D721Med (cell line): Measurements from ENCODE around the gene ZNRF4.
"Not testable (repeated sequence)": the region's sequence is repeated elsewhere in the genome, so short reads cannot be mapped to it uniquely, and the experiment has no call there.

ENCODE experiments used
- DNase-seq: peaks from one replicate; pipeline ENCODE4 v3.0.0; 2011; ENCODE audit warnings: low spot score; ENCODE audit not compliant: insufficient read length
- FAIRE-seq: peaks from 2 replicates; lab custom pipeline; 2011; peaks lifted over from hg19 to GRCh38; lab: Jason Lieb, UNC
- TF ChIP-seq, protein P1 (sequence below): IDR thresholded peaks from 2 replicates; pipeline ENCODE4 v1.5.1; 2012; ENCODE audit warnings: mild to moderate bottlenecking, control low read depth; ENCODE audit not compliant: insufficient read depth; ENCODE audit errors: missing control alignments

The ZNRF4 gene

DNA sequence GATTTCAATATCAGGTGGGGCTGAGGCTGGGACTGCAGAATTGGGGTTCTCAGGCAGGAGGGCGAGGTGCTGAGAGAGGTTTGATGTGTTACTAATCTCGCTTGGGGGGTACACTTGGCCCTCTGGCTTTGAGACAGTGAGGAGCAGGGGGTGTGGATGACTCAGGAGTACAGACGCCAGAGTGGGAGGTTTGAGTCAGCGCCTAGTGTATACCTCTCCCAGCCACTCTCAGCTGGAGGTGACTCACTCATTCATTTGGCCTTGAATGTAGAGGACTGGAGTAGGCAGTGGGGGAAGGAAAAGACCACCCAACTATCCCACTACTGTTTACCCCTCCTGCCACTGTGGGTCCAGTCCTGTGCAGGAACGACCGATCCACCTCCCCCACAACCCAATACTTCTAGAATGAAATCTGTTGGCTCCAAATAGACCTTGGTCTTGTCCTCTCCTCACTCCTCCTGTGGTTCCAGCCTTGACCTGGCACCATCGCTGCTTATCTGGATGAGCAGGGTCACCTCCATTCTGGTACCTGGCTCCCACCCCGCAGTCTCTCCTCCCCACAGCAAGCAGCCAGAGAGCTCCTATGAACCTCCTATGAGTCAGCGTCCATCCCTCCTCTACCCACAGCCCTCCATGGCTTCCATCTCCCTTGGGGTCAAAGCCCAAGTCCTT lies 20.1 kb upstream of the ZNRF4 start:
- DNase-seq, result no peak
- FAIRE-seq, result no peak
- TF ChIP-seq, protein P1, sequence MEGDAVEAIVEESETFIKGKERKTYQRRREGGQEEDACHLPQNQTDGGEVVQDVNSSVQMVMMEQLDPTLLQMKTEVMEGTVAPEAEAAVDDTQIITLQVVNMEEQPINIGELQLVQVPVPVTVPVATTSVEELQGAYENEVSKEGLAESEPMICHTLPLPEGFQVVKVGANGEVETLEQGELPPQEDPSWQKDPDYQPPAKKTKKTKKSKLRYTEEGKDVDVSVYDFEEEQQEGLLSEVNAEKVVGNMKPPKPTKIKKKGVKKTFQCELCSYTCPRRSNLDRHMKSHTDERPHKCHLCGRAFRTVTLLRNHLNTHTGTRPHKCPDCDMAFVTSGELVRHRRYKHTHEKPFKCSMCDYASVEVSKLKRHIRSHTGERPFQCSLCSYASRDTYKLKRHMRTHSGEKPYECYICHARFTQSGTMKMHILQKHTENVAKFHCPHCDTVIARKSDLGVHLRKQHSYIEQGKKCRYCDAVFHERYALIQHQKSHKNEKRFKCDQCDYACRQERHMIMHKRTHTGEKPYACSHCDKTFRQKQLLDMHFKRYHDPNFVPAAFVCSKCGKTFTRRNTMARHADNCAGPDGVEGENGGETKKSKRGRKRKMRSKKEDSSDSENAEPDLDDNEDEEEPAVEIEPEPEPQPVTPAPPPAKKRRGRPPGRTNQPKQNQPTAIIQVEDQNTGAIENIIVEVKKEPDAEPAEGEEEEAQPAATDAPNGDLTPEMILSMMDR, result no peak

DNA sequence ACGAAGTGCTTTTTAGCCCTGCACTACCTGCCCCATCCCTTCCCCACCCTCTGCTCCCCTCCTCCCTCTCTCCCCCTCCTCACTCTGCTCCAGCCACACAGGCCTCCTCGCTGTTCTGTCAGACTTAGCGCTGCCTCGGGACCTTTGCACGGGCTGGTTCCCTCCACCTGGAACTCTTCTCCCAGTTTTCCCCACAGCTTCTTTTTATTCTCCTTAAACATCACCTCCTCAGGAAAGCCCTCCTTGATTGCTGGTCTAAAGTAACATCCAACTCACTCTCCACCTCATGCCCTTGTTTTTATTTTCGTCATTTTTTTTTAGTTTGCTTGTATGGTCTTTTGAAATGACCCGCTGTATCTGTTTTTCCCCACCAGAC lies 19.6 kb upstream of the ZNRF4 start:
- TF ChIP-seq, protein P1, result no peak
- FAIRE-seq, result no peak
- DNase-seq, result no peak

DNA sequence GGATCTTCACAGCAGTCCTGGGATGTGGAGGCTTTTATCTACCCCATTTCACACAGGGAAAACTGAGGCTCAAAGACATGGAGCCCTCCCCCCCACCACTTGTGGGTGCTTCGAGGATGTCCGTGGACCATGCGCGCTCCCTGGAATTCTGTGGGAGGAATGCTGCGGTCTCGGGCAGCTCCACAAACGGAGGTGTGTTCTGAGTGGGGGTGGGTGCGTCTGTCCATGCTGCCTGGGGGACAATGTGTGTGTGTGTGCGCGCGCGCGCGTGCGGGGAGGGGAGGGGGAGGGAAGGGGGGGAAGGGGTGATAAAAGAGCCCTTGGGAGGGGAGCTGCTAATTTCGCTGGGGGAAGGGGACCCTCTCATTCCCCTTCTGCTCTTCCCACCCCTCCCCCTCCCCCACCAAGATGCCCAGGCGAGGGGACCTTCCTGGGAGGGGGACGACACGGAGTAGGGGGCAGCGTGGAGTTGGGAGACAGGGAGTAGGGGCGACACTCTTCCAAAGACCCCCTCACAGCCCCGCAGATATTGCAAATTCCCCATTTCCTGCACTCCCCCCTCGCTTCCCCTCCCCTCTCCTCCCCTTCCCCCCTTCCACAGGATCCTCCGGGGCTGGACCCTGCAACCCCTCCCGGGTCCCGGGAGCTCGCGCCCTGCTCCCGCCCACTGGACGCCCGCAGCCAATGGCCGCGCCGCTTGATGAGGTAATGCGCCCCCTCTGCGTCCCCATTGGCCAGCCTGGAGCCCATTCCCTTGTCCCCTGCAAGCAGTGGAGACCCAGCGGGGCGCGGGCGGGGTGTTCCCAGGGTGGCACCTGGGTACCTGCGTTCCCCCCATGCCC lies 18.9 kb upstream of the ZNRF4 start:
- TF ChIP-seq, protein P1, result no peak
- FAIRE-seq, result no peak
- peak; percentile 98 for DNase-seq

DNA sequence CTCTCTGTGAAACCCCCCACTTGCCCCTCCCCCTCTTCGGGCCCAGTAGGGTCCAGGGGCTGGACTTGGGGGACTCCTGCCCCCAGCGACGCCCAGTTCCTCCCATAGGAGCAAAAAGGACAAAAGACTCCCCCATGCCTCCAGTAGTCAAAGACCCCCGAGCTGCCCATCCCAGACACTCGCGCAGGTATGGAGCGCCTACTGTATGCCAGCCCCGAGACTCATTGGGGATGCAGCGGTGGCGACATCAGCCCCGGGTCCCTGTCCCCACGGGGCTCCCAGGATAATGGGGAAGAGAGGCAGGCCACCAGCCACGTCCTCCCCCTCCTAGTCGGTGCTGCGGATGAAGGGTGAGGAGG lies 18.3 kb upstream of the ZNRF4 start:
- FAIRE-seq (no peak), DNase-seq (no peak)
- TF ChIP-seq, protein P1, result no peak

DNA sequence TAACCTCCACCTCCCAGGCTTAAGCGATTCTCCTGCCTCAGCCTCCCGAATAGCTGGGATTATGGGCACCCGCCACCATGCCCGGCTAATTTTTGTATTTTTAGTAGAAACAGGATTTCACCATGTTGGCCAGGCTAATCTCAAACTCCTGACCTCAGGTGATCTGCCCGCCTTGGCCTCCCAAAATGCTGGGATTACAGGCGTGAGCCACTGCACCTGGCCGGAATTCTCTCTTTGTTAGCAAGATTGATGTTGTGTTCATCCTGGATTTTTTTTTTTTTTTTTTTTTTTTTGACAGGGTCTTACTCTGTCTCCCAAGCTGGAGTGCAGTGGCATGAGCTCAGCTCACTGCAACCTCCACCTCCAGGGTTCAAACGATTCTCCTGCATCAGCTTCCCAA lies 16.5 kb upstream of the ZNRF4 start:
- not testable (repeated sequence) for FAIRE-seq, DNase-seq

DNA sequence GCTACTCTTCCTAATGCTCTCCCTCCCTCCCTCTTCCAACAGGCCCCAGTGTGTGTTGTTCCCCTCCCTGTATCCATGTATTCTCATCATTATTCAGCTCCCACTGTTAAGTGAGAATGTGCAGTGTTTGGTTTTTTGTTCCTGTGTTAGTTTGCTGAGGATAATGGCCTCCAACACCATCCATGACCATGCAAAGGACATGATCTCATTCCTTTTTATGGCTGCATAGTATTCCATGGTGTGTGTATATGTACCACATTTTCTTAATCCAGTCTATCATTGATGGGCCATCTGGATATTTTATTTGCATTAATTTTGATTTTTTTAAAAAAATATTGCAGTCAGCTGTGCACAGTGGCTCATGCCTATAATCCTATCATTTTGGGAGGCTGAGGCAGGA lies 15.8 kb upstream of the ZNRF4 start:
- TF ChIP-seq, protein P1, result no peak
- DNase-seq, result no peak
- no peak for FAIRE-seq

DNA sequence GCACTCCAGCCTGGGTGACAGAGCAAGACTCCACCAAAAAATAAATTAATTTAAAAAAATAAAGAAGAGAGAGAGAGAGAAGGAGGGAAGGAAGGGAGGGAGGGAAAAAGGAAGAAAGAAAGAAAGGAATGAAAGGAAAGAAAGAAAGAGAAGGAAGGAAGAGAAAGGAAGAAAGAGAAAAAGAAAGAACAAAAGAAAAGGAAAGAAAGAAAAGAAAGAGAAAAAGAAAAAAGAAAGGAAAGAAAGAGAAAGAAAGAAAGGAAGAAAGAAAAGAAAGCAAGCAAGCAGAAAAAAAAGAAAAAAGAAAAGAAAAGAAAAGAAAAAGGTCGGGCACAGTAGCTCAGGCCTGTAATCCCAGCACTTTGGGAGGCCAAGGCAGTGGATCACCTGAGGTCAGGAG lies 14.9 kb upstream of the ZNRF4 start:
- TF ChIP-seq, protein P1, result no peak
- DNase-seq, result no peak
- FAIRE-seq, result no peak
